ENCODE data around the gene SYNDIG1.

SYNDIG1 gene

DNA sequence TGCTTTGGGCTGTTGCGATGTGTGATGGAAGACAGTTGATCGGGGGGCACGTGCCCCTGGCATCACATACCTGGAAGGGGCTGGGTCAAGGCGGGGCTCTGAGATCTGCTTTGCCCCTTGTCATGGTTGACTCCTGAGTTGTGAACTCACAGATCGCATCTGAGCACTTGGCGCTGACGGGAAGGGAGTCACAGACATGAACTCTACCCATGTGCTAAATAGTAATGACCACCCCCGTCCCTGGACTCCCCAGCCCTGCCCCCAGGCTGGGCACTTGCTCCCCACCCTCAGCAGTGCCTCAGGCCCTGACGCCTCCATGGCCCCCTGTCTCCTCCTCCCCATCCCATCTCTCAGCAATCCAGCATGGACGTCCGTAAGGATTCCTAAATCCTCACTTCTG lies 107.0 kb downstream of the SYNDIG1 start:
- TF ChIP-seq, protein P1, sequence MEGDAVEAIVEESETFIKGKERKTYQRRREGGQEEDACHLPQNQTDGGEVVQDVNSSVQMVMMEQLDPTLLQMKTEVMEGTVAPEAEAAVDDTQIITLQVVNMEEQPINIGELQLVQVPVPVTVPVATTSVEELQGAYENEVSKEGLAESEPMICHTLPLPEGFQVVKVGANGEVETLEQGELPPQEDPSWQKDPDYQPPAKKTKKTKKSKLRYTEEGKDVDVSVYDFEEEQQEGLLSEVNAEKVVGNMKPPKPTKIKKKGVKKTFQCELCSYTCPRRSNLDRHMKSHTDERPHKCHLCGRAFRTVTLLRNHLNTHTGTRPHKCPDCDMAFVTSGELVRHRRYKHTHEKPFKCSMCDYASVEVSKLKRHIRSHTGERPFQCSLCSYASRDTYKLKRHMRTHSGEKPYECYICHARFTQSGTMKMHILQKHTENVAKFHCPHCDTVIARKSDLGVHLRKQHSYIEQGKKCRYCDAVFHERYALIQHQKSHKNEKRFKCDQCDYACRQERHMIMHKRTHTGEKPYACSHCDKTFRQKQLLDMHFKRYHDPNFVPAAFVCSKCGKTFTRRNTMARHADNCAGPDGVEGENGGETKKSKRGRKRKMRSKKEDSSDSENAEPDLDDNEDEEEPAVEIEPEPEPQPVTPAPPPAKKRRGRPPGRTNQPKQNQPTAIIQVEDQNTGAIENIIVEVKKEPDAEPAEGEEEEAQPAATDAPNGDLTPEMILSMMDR (IDR thresholded peaks at IDR 0.05; ENCODE audit: low read depth, low read length, missing control alignments): no peak
- no peak for DNase-seq (ENCODE audit: low read depth)
- no peak overlapping the region for H3K4me3 ChIP-seq (ENCODE audit: low read depth, low read length)

DNA sequence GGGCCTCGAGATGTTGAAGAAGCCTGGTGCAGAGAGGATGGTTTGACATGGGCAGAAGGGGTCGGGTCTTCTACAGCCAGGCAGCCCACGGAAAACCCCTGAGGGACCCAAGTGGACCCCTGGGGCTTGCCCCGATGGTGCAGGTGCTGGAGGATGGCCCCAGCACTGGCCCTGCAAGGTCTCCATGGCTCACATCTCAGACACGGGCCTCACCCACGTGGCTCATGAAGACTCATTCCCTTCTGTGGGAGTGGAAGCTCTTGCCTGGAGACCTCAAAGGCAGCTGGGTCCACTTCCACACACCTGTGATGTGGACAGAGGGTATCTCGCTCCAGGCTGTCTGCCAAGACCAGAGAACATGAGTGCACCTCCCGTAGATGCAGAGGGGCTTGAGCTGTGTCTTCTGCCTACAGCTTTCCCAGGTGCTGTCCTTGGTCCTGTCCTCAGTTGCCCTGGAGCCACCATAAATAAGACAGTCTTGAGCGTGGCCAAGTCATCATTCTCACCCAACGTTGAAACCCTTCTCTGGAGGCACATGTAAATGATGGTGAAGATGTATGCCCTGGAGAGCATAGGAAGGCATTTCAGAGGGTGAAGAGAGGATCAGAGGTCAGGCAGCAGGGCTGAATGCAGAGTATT lies 108.0 kb downstream of the SYNDIG1 start:
- H3K4me3 ChIP-seq (ENCODE audit: low read depth, low read length): no peak overlapping the region
- DNase-seq (ENCODE audit: low read depth): no peak
- TF ChIP-seq, protein P1 (IDR thresholded peaks at IDR 0.05; ENCODE audit: low read depth, low read length, missing control alignments): no peak

- TF ChIP-seq, protein P1 (IDR thresholded peaks at IDR 0.05; ENCODE audit: low read depth, low read length, missing control alignments): no peak
- no peak for DNase-seq (ENCODE audit: low read depth)
- H3K4me3 ChIP-seq (ENCODE audit: low read depth, low read length): no peak overlapping the region
Measured at GRCh38 chr20:24578567-24579415, 109.4 kb downstream of the SYNDIG1 start.

DNA sequence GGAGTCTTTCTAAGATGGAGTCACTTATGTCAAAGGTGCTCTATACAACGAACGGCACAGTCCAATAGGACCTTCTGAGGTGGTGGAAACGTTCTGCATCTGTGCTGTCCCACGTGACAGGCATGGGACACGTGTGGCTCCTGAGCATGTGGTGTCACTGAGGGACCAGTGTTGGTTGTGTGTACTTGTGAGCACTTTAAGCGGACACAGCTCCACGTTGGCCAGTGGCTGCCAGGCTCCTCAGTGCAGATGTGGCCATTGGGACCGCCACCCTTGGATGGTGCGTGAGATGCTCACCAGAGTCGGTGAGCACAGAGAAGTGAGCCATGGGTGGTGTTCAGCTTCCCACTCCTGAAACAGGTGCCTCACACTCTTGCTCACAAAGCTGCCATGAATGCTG lies 110.0 kb downstream of the SYNDIG1 start:
- DNase-seq (ENCODE audit: low read depth): no peak
- TF ChIP-seq, protein P1 (IDR thresholded peaks at IDR 0.05; ENCODE audit: low read depth, low read length, missing control alignments): no peak
- H3K4me3 ChIP-seq (ENCODE audit: low read depth, low read length): no peak overlapping the region

GRCh38 chr20:24580006-24580405 lies 110.6 kb downstream of the SYNDIG1 start:
- H3K4me3 ChIP-seq (ENCODE audit: low read depth, low read length): no peak overlapping the region
- no peak for DNase-seq (ENCODE audit: low read depth)
- TF ChIP-seq, protein P1 (IDR thresholded peaks at IDR 0.05; ENCODE audit: low read depth, low read length, missing control alignments): no peak

GRCh38 chr20:24580855-24581254 lies 111.4 kb downstream of the SYNDIG1 start:
- TF ChIP-seq, protein P1 (IDR thresholded peaks at IDR 0.05; ENCODE audit: low read depth, low read length, missing control alignments): no peak
- DNase-seq (ENCODE audit: low read depth): no peak
- no peak overlapping the region for H3K4me3 ChIP-seq (ENCODE audit: low read depth, low read length)
